Muscle layer of duodenum (tissue), 2 donors: Measurements from ENCODE around the gene FBN1.

ENCODE experiments used
- H3K27ac ChIP-seq: one replicate; pipeline ENCODE4 v1.7.0; 2013; ENCODE audit warnings: mild to moderate bottlenecking, low read length
- H3K27me3 ChIP-seq: one replicate; pipeline ENCODE4 v1.7.0; 2013; ENCODE audit warnings: low read depth, mild to moderate bottlenecking, control low read depth, low read length
- H3K36me3 ChIP-seq, 2 donors: one replicate each; pipeline ENCODE4 v1.7.0; 2013; ENCODE audit warnings: low read length in 2 of 2, control low read depth in 1 of 2, mild to moderate bottlenecking in 1 of 2; ENCODE audit not compliant: insufficient read depth in 2 of 2, control insufficient read depth in 1 of 2
- H3K4me1 ChIP-seq, 2 donors: one replicate each; pipeline ENCODE4 v1.7.0; 2013; ENCODE audit warnings: low read length in 2 of 2, mild to moderate bottlenecking in 2 of 2, control low read depth in 1 of 2, moderate library complexity in 1 of 2; ENCODE audit not compliant: insufficient read depth in 2 of 2, control insufficient read depth in 1 of 2
- H3K4me3 ChIP-seq, 2 donors: one replicate each; pipeline ENCODE4 v1.7.0; 2013; ENCODE audit warnings: low read length in 2 of 2, low read depth in 1 of 2, mild to moderate bottlenecking in 1 of 2
- H3K9me3 ChIP-seq, 2 donors: one replicate each; pipeline ENCODE4 v1.7.0; 2013; ENCODE audit warnings: low read length in 2 of 2, control low read depth in 1 of 2, mild to moderate bottlenecking in 1 of 2; ENCODE audit not compliant: control insufficient read depth in 1 of 2
- donor health status: healthy.

The FBN1 gene

GRCh38 chr15:48647962-48648361 lies 2.5 kb upstream of the FBN1 start:
- H3K4me3 ChIP-seq: no peak overlapping the region
- no peaks in the 10 kb centered on the region for H3K9me3 ChIP-seq
- H3K27me3 ChIP-seq: no peaks in the 10 kb centered on the region
- no peak overlapping the region for H3K27ac ChIP-seq
- H3K4me1 ChIP-seq: peaks cover 0 to 17% of the 10 kb centered on the region in 2 donors
- H3K36me3 ChIP-seq: no peaks in the 10 kb centered on the region

- Histone ChIP-seq H3K27ac (peak overlapping the region; percentile 41), H3K36me3 (no peaks in the 10 kb centered on the region), H3K27me3 (no peaks in the 10 kb centered on the region), H3K4me1 (peaks cover 0 to 17% of the 10 kb centered on the region in 2 donors), H3K9me3 (no peaks in the 10 kb centered on the region), H3K4me3 (peak overlapping the region; percentile 77 to 94)
Measured at GRCh38 chr15:48646331-48646730, 822 bp upstream of the FBN1 start.

- H3K9me3 ChIP-seq: no peaks in the 10 kb centered on the region
- H3K36me3 ChIP-seq: no peaks in the 10 kb centered on the region
- H3K4me3 ChIP-seq: peak overlapping the region; percentile 77 to 94
- H3K27me3 ChIP-seq: no peaks in the 10 kb centered on the region
- peak overlapping the region; percentile 85 for H3K27ac ChIP-seq
- H3K4me1 ChIP-seq: peaks cover 0 to 21% of the 10 kb centered on the region in 2 donors
Measured at GRCh38 chr15:48644827-48645557, 517 bp downstream of the FBN1 start.

GRCh38 chr15:48644467-48644826 lies 1.1 kb downstream of the FBN1 start:
- Histone ChIP-seq H3K4me1 (peaks cover 0 to 22% of the 10 kb centered on the region in 2 donors), H3K9me3 (no peaks in the 10 kb centered on the region), H3K27ac (peak overlapping the region; percentile 85), H3K27me3 (no peaks in the 10 kb centered on the region), H3K4me3 (peak overlapping the region; percentile 77 to 94), H3K36me3 (no peaks in the 10 kb centered on the region)

- Histone ChIP-seq H3K4me3 (peak overlapping the region; percentile 77 to 94), H3K27ac (peak overlapping the region; percentile 85), H3K36me3 (no peaks in the 10 kb centered on the region), H3K4me1 (peaks cover 0 to 25% of the 10 kb centered on the region in 2 donors), H3K9me3 (no peaks in the 10 kb centered on the region), H3K27me3 (no peaks in the 10 kb centered on the region)
Measured at GRCh38 chr15:48643776-48644466, 1.6 kb downstream of the FBN1 start.

GRCh38 chr15:48643206-48643605 lies 2.3 kb downstream of the FBN1 start:
- Histone ChIP-seq H3K4me3 (peak overlapping the region; percentile 77 to 94), H3K9me3 (no peaks in the 10 kb centered on the region)

DNA sequence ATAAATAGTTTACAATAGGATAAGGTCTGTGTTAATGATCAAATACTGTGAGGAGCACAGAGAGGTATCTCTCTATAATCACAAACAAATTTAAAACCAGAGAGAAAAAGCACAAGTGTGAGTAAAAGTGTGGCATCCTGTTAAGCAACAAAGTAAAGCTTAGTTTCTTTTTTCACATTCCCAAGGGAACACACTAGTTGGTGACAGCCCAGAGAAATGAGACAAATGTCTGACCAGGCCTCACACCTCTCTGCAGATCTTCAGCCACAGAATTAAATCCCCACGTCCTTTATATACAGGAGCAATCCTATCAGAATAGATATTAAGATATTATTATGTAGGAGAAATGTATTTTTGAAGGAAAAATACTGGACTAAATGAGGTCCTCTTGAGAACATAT lies 2.7 kb downstream of the FBN1 start:
- Histone ChIP-seq H3K27me3 (no peaks in the 10 kb centered on the region), H3K4me1 (peaks cover 0 to 28% of the 10 kb centered on the region in 2 donors), H3K4me3 (peak overlapping the region; percentile 77 to 94), H3K36me3 (no peaks in the 10 kb centered on the region), H3K27ac (peak overlapping the region; percentile 85), H3K9me3 (no peaks in the 10 kb centered on the region)

More at GRCh38 chr15:48643206-48643605, 2.3 kb downstream of the FBN1 start:
- no peaks in the 10 kb centered on the region for H3K36me3 ChIP-seq
- peak overlapping the region; percentile 85 for H3K27ac ChIP-seq
- peaks cover 0 to 28% of the 10 kb centered on the region in 2 donors for H3K4me1 ChIP-seq
- no peaks in the 10 kb centered on the region for H3K27me3 ChIP-seq

DNA sequence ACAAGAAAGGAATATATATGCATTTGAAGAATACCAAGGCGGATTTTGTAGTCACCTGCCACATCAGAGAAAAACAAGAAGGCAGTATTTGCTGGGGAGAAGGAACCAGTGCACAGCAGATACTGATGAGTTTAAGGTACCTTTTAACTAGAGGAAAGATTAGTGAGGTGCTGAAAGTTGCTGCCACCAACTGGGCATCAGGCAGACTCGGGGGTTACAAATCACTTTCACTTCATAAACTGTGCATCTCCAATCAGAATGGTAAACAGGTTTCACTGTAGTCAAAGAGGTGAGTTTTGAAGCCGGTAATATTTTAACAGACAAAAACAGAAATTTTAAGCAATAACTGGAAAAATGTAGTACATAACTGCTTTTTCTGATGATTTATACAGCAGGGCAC lies 4.1 kb downstream of the FBN1 start:
- H3K4me3 ChIP-seq: peak overlapping the region in 1 of 2 donors; percentile 30
- no peak overlapping the region for H3K27ac ChIP-seq
- no peaks in the 10 kb centered on the region for H3K27me3 ChIP-seq
- H3K36me3 ChIP-seq: no peaks in the 10 kb centered on the region
- H3K9me3 ChIP-seq: no peaks in the 10 kb centered on the region
- H3K4me1 ChIP-seq: peaks cover 0 to 28% of the 10 kb centered on the region in 2 donors

DNA sequence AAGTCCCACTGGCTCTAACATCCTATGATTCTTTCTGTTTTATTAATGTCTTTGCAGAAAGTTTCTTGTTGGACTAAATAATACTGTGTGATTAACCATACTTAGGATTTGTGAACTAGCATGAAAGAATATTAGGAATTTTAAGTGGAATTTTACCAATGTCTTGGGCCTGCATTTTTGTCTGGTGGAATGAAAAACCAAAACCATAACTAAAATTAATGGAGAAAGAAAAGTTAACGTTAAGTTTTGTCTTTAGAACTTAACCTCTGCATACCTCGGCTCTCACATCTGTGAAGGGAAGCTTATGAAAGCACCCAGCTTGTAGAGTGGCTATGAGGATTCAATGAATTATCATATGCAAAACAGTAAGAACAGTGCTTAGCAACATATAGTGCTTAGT lies 6.5 kb downstream of the FBN1 start:
- H3K27me3 ChIP-seq: no peaks in the 10 kb centered on the region
- H3K27ac ChIP-seq: no peak overlapping the region
- H3K4me1 ChIP-seq: peaks cover 0 to 15% of the 10 kb centered on the region in 2 donors
- H3K9me3 ChIP-seq: no peaks in the 10 kb centered on the region
- H3K4me3 ChIP-seq: no peak overlapping the region
- H3K36me3 ChIP-seq: no peaks in the 10 kb centered on the region

GRCh38 chr15:48637639-48638038 lies 7.9 kb downstream of the FBN1 start:
- no peaks in the 10 kb centered on the region for H3K36me3 ChIP-seq
- H3K9me3 ChIP-seq: no peaks in the 10 kb centered on the region
- no peaks in the 10 kb centered on the region for H3K27me3 ChIP-seq
- H3K4me3 ChIP-seq: no peak overlapping the region
- peaks cover 0 to 10% of the 10 kb centered on the region in 2 donors for H3K4me1 ChIP-seq
- no peak overlapping the region for H3K27ac ChIP-seq

DNA sequence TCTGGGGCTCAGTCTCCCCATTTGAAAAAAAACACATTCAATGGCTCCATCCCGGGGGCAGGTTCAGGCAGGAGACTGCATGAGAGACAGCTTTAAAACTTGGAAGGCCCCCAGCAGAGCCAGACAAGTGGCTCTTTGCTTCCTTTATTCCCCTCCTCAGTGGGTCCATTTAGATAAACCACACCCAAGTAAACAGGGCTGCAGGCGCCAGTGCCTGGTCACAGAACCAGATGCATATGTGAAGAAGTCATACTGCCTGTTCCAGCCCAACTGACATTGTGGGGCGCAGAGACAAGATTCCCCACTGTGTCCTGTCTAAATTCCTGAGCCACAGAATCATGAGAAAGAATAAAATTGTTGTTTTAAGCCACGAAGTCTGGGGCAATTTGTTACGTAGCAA lies 9.0 kb downstream of the FBN1 start:
- Histone ChIP-seq H3K27ac (no peak overlapping the region), H3K27me3 (no peaks in the 10 kb centered on the region), H3K36me3 (no peaks in the 10 kb centered on the region), H3K9me3 (no peaks in the 10 kb centered on the region), H3K4me3 (no peak overlapping the region), H3K4me1 (peaks cover 0 to 10% of the 10 kb centered on the region in 2 donors)
